Glutamatergic neuron (in vitro differentiated cells): ENCODE results near the gene TMC1. TPM values are rescaled to one million over a fixed set of nuclear protein-coding genes. Genes with fewer than 3 reads are reported as not detected.

Experiments used
- DNase-seq: peaks from one replicate; pipeline ENCODE4 v3.0.0; 2022
- H3K27ac Mint-ChIP-seq: one replicate; pipeline ENCODE4 v1.8.0; 2020; ENCODE audit warnings: mild to moderate bottlenecking, mixed read lengths, inconsistent platforms; ENCODE audit not compliant: unreplicated experiment
- H3K27me3 Mint-ChIP-seq: one replicate; pipeline ENCODE4 v1.8.0; 2020; ENCODE audit warnings: mild to moderate bottlenecking, moderate library complexity, mixed read lengths, inconsistent platforms; ENCODE audit not compliant: unreplicated experiment
- H3K36me3 Mint-ChIP-seq: one replicate; pipeline ENCODE4 v1.8.0; 2020; ENCODE audit warnings: mild to moderate bottlenecking, mixed read lengths, inconsistent platforms; ENCODE audit not compliant: unreplicated experiment
- H3K4me1 Mint-ChIP-seq: one replicate; pipeline ENCODE4 v1.8.0; 2020; ENCODE audit warnings: mild to moderate bottlenecking, low read depth, mixed read lengths, inconsistent platforms; ENCODE audit not compliant: unreplicated experiment
- H3K4me3 Mint-ChIP-seq: one replicate; pipeline ENCODE4 v1.8.0; 2020; ENCODE audit warnings: mild to moderate bottlenecking, mixed read lengths, inconsistent platforms; ENCODE audit not compliant: unreplicated experiment
- H3K9me3 Mint-ChIP-seq: one replicate; pipeline ENCODE4 v1.8.0; 2020; ENCODE audit warnings: mild to moderate bottlenecking, moderate library complexity, mixed read lengths, inconsistent platforms; ENCODE audit not compliant: unreplicated experiment
- CTCF ChIP-seq: fragments of 200-600 bp; sonication (generic); IDR thresholded peaks from one replicate; pipeline ENCODE4 v1.5.0; 2021; ENCODE audit not compliant: partially characterized antibody, unreplicated experiment
- total RNA-seq: library from RNA; stranded (reverse); fragmentation: NEBNext Ultra II Directional; extraction: Animal tissue kit (Norgen Biotek cat#: 25700); gene quantifications from one replicate; pipeline ENCODE4 v1.2.1, GENCODE V29; 2021; ENCODE audit not compliant: unreplicated experiment

The TMC1 gene
- total RNA-seq, 1 donor from 2014 or later: not detected

- TF ChIP-seq CTCF: no peak
- no peaks in the 10 kb centered on the region for H3K36me3 Mint-ChIP-seq
- no peaks in the 10 kb centered on the region for H3K4me1 Mint-ChIP-seq
- no peaks in the 10 kb centered on the region for H3K27me3 Mint-ChIP-seq
- no peak overlapping the region for H3K4me3 Mint-ChIP-seq
- H3K9me3 Mint-ChIP-seq: no peaks in the 10 kb centered on the region
- no peak for DNase-seq
- H3K27ac Mint-ChIP-seq: no peak overlapping the region
Measured at GRCh38 chr9:72726947-72727346, 205.5 kb downstream of the TMC1 start.

- no peak for TF ChIP-seq CTCF
- Mint-ChIP-seq H3K9me3 (no peaks in the 10 kb centered on the region), H3K27ac (no peak overlapping the region), H3K4me3 (no peak overlapping the region), H3K4me1 (no peaks in the 10 kb centered on the region), H3K27me3 (no peaks in the 10 kb centered on the region), H3K36me3 (no peaks in the 10 kb centered on the region)
- DNase-seq: no peak
Measured at GRCh38 chr9:72728031-72728770, 206.8 kb downstream of the TMC1 start.

- H3K4me3 Mint-ChIP-seq: no peak overlapping the region
- no peak overlapping the region for H3K27ac Mint-ChIP-seq
- no peaks in the 10 kb centered on the region for H3K9me3 Mint-ChIP-seq
- no peaks in the 10 kb centered on the region for H3K36me3 Mint-ChIP-seq
- no peak for DNase-seq
- TF ChIP-seq CTCF: no peak
- H3K4me1 Mint-ChIP-seq: no peaks in the 10 kb centered on the region
- H3K27me3 Mint-ChIP-seq: no peaks in the 10 kb centered on the region
Measured at GRCh38 chr9:72733895-72734294, 212.5 kb downstream of the TMC1 start.

GRCh38 chr9:72734631-72735030, 213.2 kb downstream of the TMC1 start:
- no peak for TF ChIP-seq CTCF
- Mint-ChIP-seq H3K36me3 (no peaks in the 10 kb centered on the region), H3K27me3 (no peaks in the 10 kb centered on the region), H3K9me3 (no peaks in the 10 kb centered on the region), H3K4me1 (no peaks in the 10 kb centered on the region), H3K4me3 (no peak overlapping the region), H3K27ac (no peak overlapping the region)
- DNase-seq: no peak

DNA sequence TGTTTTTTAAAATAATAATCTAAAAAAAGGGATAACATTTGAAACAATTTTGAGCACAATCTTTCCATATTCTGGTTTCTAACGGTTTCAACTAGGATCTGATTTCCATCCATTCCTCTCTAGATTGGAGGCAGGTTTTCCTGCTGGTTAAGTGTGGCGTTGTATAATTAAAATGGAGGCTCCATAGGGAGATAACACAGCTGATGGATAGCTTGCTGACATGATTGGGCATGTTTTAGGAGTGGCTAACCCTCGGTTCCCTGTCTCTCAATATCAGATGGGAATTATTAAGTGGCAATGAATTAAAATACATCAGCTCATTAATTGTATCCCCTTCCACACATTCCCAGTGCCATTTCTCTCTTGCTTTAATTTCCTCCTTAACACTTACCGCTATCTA, 222.4 kb downstream of the TMC1 start:
- H3K4me1 Mint-ChIP-seq: peaks cover 1% of the 10 kb centered on the region
- no peak overlapping the region for H3K4me3 Mint-ChIP-seq
- no peaks in the 10 kb centered on the region for H3K9me3 Mint-ChIP-seq
- no peaks in the 10 kb centered on the region for H3K36me3 Mint-ChIP-seq
- no peak for DNase-seq
- peaks cover 2% of the 10 kb centered on the region for H3K27me3 Mint-ChIP-seq
- no peak for TF ChIP-seq CTCF
- H3K27ac Mint-ChIP-seq: no peak overlapping the region
